HL-60/S4 treated with phorbol 12-myristate 13-acetate at 8.2 ng/mL for 4 days and 3 days (cell line): Measurements from ENCODE around the gene PLEKHF1.

Experiments used
- in situ Hi-C: fragments of 300-500 bp; cut with MboI; formaldehyde crosslinking; loops from 2 replicates; pipeline ENCODE4 v1.15.0; 2022; ENCODE audit warnings: low sequenced_read_pairs

Gene PLEKHF1

GRCh38 chr19:29677001-29677817, 11.9 kb downstream of the PLEKHF1 start:
- in situ Hi-C loops = no loop called here

GRCh38 chr19:29678484-29679106, 13.3 kb downstream of the PLEKHF1 start:
- in situ Hi-C loops = no loop called here

GRCh38 chr19:29679598-29680210, 14.4 kb downstream of the PLEKHF1 start:
- in situ Hi-C loops = no loop called here

- in situ Hi-C loops = no loop called here
Measured at GRCh38 chr19:29680447-29680846, 15.2 kb downstream of the PLEKHF1 start.

GRCh38 chr19:29680937-29681336, 15.7 kb downstream of the PLEKHF1 start:
- in situ Hi-C loops = no loop called here

- in situ Hi-C loops = no loop called here
Measured at GRCh38 chr19:29681422-29682235, 16.4 kb downstream of the PLEKHF1 start.

GRCh38 chr19:29682236-29682895, 17.1 kb downstream of the PLEKHF1 start:
- in situ Hi-C loops = no loop called here

GRCh38 chr19:29683009-29683408, 17.7 kb downstream of the PLEKHF1 start:
- in situ Hi-C loops = no loop called here

- in situ Hi-C loops = no loop called here
Measured at GRCh38 chr19:29685326-29685725, 20.1 kb downstream of the PLEKHF1 start.

- in situ Hi-C loops = no loop called here
Measured at GRCh38 chr19:29686285-29686805, 21.1 kb downstream of the PLEKHF1 start.

GRCh38 chr19:29687244-29687896, 22.1 kb downstream of the PLEKHF1 start:
- in situ Hi-C loops = no loop called here

- in situ Hi-C loops = no loop called here
Measured at GRCh38 chr19:29687897-29688728, 22.9 kb downstream of the PLEKHF1 start.

- in situ Hi-C loops = loop anchor here (5.0 kb wide), 1 partner anchor 84 kb away; the partner anchor contains the start of gene POP4
Measured at GRCh38 chr19:29690842-29691241, 25.6 kb downstream of the PLEKHF1 start.

GRCh38 chr19:29694161-29694560, 28.9 kb downstream of the PLEKHF1 start:
- in situ Hi-C loops = loop anchor here (5.0 kb wide), 1 partner anchor 87 kb away; the partner anchor contains the start of gene POP4

- in situ Hi-C loops = loop anchor here (5.0 kb wide), 1 partner anchor 88 kb away; the partner anchor contains the start of gene POP4
Measured at GRCh38 chr19:29694669-29695627, 29.7 kb downstream of the PLEKHF1 start.

GRCh38 chr19:29695765-29696564, 30.7 kb downstream of the PLEKHF1 start:
- in situ Hi-C loops = no loop called here

GRCh38 chr19:29696565-29696846, 31.2 kb downstream of the PLEKHF1 start:
- in situ Hi-C loops = no loop called here
